NK-92 (cell line): ENCODE results near the gene ESCO1.
"Not testable (repeated sequence)": the region's sequence is repeated elsewhere in the genome, so short reads cannot be mapped to it uniquely, and the experiment has no call there.

Source experiments
- DNase-seq: peaks from one replicate; lab custom pipeline; 2025; ENCODE audit not compliant: unreplicated experiment; lab: John Stamatoyannopoulos, UW

The ESCO1 gene

GRCh38 chr18:21600526-21601410, at the start of gene ESCO1:
Gene ESCO1, minus strand, starts transcription at chr18:21600704. Its CDS starts 25,861 bp downstream, at chr18:21574843.
- DNase-seq: peak; percentile 79

- DNase-seq: not testable (repeated sequence)
These were observed 39.9 kb upstream of the ESCO1 start for GRCh38 chr18:21640375-21640774.

GRCh38 chr18:21638822-21639221, 38.3 kb upstream of the ESCO1 start:
- no peak for DNase-seq

GRCh38 chr18:21636769-21637168, 36.3 kb upstream of the ESCO1 start:
- no peak for DNase-seq

GRCh38 chr18:21634588-21635199, 34.2 kb upstream of the ESCO1 start:
- DNase-seq: no peak

- DNase-seq: no peak
These were observed 31.9 kb upstream of the ESCO1 start for GRCh38 chr18:21632393-21632792.

GRCh38 chr18:21629089-21629832, 28.8 kb upstream of the ESCO1 start:
- no peak for DNase-seq

GRCh38 chr18:21621640-21622039, 21.1 kb upstream of the ESCO1 start:
- DNase-seq: not testable (repeated sequence)

- peak; percentile 29 for DNase-seq
These were observed 11.9 kb upstream of the ESCO1 start, which contains the start of gene SNRPD1 for GRCh38 chr18:21612125-21613039. Gene SNRPD1, plus strand, starts transcription at chr18:21612314. Its CDS starts 116 bp downstream, at chr18:21612430.

- not testable (repeated sequence) for DNase-seq
These were observed 11.1 kb upstream of the ESCO1 start for GRCh38 chr18:21611401-21612124.

- no peak for DNase-seq
These were observed 4.7 kb upstream of the ESCO1 start for GRCh38 chr18:21605213-21605612.

GRCh38 chr18:21604671-21605070, 4.2 kb upstream of the ESCO1 start:
- DNase-seq: no peak

- DNase-seq: no peak
These were observed 1.7 kb upstream of the ESCO1 start for GRCh38 chr18:21602299-21602587.

GRCh38 chr18:21599585-21600525, 649 bp downstream of the ESCO1 start:
- DNase-seq: no peak

GRCh38 chr18:21598726-21599584, 1.5 kb downstream of the ESCO1 start:
- no peak for DNase-seq

GRCh38 chr18:21597620-21598019, 2.9 kb downstream of the ESCO1 start:
- no peak for DNase-seq

- DNase-seq: no peak
These were observed 6.8 kb downstream of the ESCO1 start for GRCh38 chr18:21593540-21594257.
